Astrocyte (in vitro differentiated cells and primary cell): Measurements from ENCODE around the gene CARD9. TPM values are rescaled to one million over a fixed set of nuclear protein-coding genes. Genes with fewer than 3 reads are reported as not detected.

ENCODE experiments used
- DNase-seq: peaks from one replicate; pipeline ENCODE4 v3.0.0-alpha.2; 2010; ENCODE audit warnings: low read depth
- FAIRE-seq: peaks from 2 replicates; lab custom pipeline; 2011; peaks lifted over from hg19 to GRCh38; lab: Jason Lieb, UNC
- H2AFZ ChIP-seq: 2 replicates; pipeline ENCODE4 v1.6.0; 2012; ENCODE audit warnings: low read depth, low read length, inconsistent platforms
- H3K27ac ChIP-seq: 2 replicates; pipeline ENCODE4 v1.5.1; 2011; ENCODE audit warnings: low read depth, low read length, inconsistent platforms
- H3K27me3 ChIP-seq: 2 replicates; pipeline ENCODE4 v1.6.0; 2011; ENCODE audit warnings: low read length, inconsistent platforms; ENCODE audit not compliant: insufficient read depth
- H3K36me3 ChIP-seq: 2 replicates; pipeline ENCODE4 v1.5.1; 2011; ENCODE audit warnings: low read length, inconsistent platforms; ENCODE audit not compliant: insufficient read depth
- H3K4me1 ChIP-seq: 2 replicates; pipeline ENCODE4 v1.5.1; 2011; ENCODE audit warnings: low read length, inconsistent platforms; ENCODE audit not compliant: insufficient read depth
- H3K4me2 ChIP-seq: 2 replicates; pipeline ENCODE4 v1.6.0; 2012; ENCODE audit warnings: low read length, inconsistent platforms
- H3K4me3 ChIP-seq: 2 replicates; pipeline ENCODE4 v1.5.1; 2011; ENCODE audit warnings: low read depth, mild to moderate bottlenecking, low read length, inconsistent platforms; ENCODE audit not compliant: insufficient read depth
- H3K79me2 ChIP-seq: 2 replicates; pipeline ENCODE4 v1.6.0; 2012; ENCODE audit warnings: mild to moderate bottlenecking, low read length, inconsistent platforms; ENCODE audit not compliant: insufficient read depth
- H3K9ac ChIP-seq: 2 replicates; pipeline ENCODE4 v1.6.0; 2012; ENCODE audit warnings: mild to moderate bottlenecking, low read length, inconsistent platforms
- H3K9me3 ChIP-seq: 2 replicates; pipeline ENCODE4 v1.5.1; 2012; ENCODE audit warnings: low read depth, mild to moderate bottlenecking, low read length, inconsistent platforms; ENCODE audit not compliant: insufficient read depth
- H4K20me1 ChIP-seq: 2 replicates; pipeline ENCODE4 v1.6.0; 2012; ENCODE audit warnings: low read length, inconsistent platforms; ENCODE audit not compliant: insufficient read depth
- H3K27ac Mint-ChIP-seq: one replicate; pipeline ENCODE4 v1.8.0; 2021; ENCODE audit warnings: mild to moderate bottlenecking, mixed read lengths; ENCODE audit not compliant: unreplicated experiment
- H3K27me3 Mint-ChIP-seq: one replicate; pipeline ENCODE4 v1.8.0; 2021; ENCODE audit warnings: low read depth, mixed read lengths; ENCODE audit not compliant: unreplicated experiment
- H3K36me3 Mint-ChIP-seq: one replicate; pipeline ENCODE4 v1.8.0; 2021; ENCODE audit warnings: low read depth, mixed read lengths; ENCODE audit not compliant: unreplicated experiment
- H3K4me1 Mint-ChIP-seq: one replicate; pipeline ENCODE4 v1.8.0; 2021; ENCODE audit warnings: low read depth, mixed read lengths; ENCODE audit not compliant: unreplicated experiment
- H3K4me3 Mint-ChIP-seq: one replicate; pipeline ENCODE4 v1.8.0; 2021; ENCODE audit warnings: mild to moderate bottlenecking, moderate library complexity, mixed read lengths; ENCODE audit not compliant: unreplicated experiment
- H3K9me3 Mint-ChIP-seq: one replicate; pipeline ENCODE4 v1.8.0; 2021; ENCODE audit warnings: mild to moderate bottlenecking, mixed read lengths; ENCODE audit not compliant: unreplicated experiment
- EZH2 ChIP-seq: IDR thresholded peaks from 2 replicates; pipeline ENCODE4 v1.6.1; 2012; ENCODE audit warnings: mild to moderate bottlenecking, low read length, inconsistent platforms; ENCODE audit not compliant: insufficient read depth
- total RNA-seq: library from RNA; stranded (reverse); gene quantifications from 2 replicates; pipeline ENCODE4 v1.2.1, GENCODE V29; 2021
- TF ChIP-seq, protein P1 (sequence below): IDR thresholded peaks from 2 replicates; pipeline ENCODE4 v1.5.1; 2011; ENCODE audit warnings: low read depth, mild to moderate bottlenecking, inconsistent platforms, low read length, moderate library complexity; ENCODE audit not compliant: insufficient read depth

Gene CARD9
- total RNA-seq, 1 donor from 2014 or later: 4.2 TPM

DNA sequence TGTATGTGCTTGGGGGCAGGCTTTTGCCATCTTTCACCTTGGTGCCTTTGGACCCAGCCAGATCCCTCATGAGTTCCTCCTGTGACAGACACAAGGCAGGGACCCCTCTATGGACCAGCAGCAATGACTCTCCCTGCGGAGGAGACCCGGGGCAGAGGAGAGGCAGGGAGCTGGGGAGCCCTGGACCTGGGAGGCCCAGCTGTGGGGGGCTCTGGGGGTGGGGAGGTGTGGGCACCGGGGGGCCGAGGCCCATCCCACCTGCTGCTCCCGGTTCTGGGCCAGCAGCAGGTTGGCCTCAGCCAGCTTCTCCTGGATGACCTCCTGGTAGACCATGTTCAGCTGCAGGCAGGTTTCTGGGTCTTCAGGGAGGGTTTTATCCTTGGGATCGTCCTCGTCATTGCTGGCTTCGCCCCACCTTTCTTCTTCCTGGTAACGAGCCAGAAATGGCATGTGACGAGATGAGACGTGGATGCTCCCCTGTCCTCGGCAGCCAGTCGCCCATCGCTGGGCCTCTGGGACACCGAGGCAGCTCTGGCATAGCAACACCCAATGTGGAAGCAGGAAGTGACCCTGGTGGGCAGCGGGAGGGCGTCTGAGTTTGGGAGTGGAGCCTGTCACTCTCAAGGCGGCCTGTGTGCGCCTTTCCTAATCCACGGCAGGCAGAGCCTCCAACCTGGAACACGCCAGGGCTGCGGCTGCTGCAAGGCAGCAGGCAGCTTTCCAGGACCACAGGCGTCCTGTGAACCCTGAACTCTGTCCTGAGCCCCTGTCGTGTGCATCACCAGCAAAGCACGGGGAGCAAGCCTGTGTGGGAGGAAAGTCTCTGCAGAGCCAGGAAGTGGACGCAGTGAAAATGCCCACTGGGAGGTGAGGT, 22.1 kb upstream of the CARD9 start:
- H3K27ac Mint-ChIP-seq: no peak overlapping the region
- Histone ChIP-seq H3K4me3 (no peak overlapping the region), H3K4me1 (peaks cover 13% of the 10 kb centered on the region), H3K9me3 (no peaks in the 10 kb centered on the region), H4K20me1 (peaks cover 47% of the 10 kb centered on the region), H3K27ac (no peak overlapping the region), H3K9ac (no peak overlapping the region), H3K36me3 (peaks cover 25% of the 10 kb centered on the region), H3K4me2 (no peak overlapping the region), H3K79me2 (peaks cover 40% of the 10 kb centered on the region), H2AFZ (no peak overlapping the region), H3K27me3 (no peaks in the 10 kb centered on the region)
- peaks cover 17% of the 10 kb centered on the region for H3K36me3 Mint-ChIP-seq
- no peak overlapping the region for H3K4me3 Mint-ChIP-seq
- FAIRE-seq (no peak), DNase-seq (no peak)
- H3K9me3 Mint-ChIP-seq: no peaks in the 10 kb centered on the region
- no peaks in the 10 kb centered on the region for H3K27me3 Mint-ChIP-seq
- H3K4me1 Mint-ChIP-seq: peaks cover 9% of the 10 kb centered on the region
- TF ChIP-seq, protein P1, sequence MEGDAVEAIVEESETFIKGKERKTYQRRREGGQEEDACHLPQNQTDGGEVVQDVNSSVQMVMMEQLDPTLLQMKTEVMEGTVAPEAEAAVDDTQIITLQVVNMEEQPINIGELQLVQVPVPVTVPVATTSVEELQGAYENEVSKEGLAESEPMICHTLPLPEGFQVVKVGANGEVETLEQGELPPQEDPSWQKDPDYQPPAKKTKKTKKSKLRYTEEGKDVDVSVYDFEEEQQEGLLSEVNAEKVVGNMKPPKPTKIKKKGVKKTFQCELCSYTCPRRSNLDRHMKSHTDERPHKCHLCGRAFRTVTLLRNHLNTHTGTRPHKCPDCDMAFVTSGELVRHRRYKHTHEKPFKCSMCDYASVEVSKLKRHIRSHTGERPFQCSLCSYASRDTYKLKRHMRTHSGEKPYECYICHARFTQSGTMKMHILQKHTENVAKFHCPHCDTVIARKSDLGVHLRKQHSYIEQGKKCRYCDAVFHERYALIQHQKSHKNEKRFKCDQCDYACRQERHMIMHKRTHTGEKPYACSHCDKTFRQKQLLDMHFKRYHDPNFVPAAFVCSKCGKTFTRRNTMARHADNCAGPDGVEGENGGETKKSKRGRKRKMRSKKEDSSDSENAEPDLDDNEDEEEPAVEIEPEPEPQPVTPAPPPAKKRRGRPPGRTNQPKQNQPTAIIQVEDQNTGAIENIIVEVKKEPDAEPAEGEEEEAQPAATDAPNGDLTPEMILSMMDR: no peak
- no peak for TF ChIP-seq EZH2

DNA sequence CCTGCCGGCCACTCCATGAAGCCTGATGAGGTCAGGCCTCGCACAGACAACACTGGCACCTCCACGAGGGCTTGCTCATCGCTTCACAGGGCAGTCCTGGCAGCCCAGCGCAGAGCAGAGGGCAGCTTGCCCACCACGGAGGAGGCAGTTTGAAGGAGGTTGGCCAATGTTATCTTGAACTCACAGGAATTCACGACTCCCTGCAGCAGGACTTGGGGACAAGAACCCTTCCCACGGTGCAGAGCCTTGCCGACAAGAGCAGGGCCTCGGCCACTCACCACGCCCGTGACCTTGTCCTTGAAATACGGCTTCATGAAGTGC, 21.5 kb upstream of the CARD9 start:
- H2AFZ ChIP-seq: no peak overlapping the region
- TF ChIP-seq, protein P1: no peak
- no peak for TF ChIP-seq EZH2
- no peak overlapping the region for H3K4me2 ChIP-seq
- no peak overlapping the region for H3K9ac ChIP-seq
- FAIRE-seq: no peak
- peaks cover 48% of the 10 kb centered on the region for H4K20me1 ChIP-seq
- peaks cover 9% of the 10 kb centered on the region for H3K4me1 Mint-ChIP-seq
- DNase-seq: no peak
- no peaks in the 10 kb centered on the region for H3K9me3 ChIP-seq
- H3K9me3 Mint-ChIP-seq: no peaks in the 10 kb centered on the region
- peaks cover 8% of the 10 kb centered on the region for H3K4me1 ChIP-seq
- H3K4me3 ChIP-seq: no peak overlapping the region
- no peak overlapping the region for H3K27ac ChIP-seq
- no peak overlapping the region for H3K27ac Mint-ChIP-seq
- peaks cover 40% of the 10 kb centered on the region for H3K79me2 ChIP-seq
- H3K27me3 Mint-ChIP-seq: no peaks in the 10 kb centered on the region
- peaks cover 17% of the 10 kb centered on the region for H3K36me3 Mint-ChIP-seq
- no peak overlapping the region for H3K4me3 Mint-ChIP-seq
- peaks cover 26% of the 10 kb centered on the region for H3K36me3 ChIP-seq
- H3K27me3 ChIP-seq: no peaks in the 10 kb centered on the region
